Measurements from ENCODE around the gene SDSL. TPM values are rescaled to one million over a fixed set of nuclear protein-coding genes. Genes with fewer than 3 reads are reported as not detected.

The SDSL gene
- total RNA-seq, 2 donors from 2014 or later, result 6.2 to 8.5 TPM

- Histone ChIP-seq H3K27me3 (replicated peaks; ENCODE audit: insufficient read depth) (peaks cover 72% of the 10 kb centered on the region), H3K36me3 (no peaks in the 10 kb centered on the region), H3K9me3 (no peaks in the 10 kb centered on the region), H3K4me3 (no peak overlapping the region), H3K4me1 (replicated peaks) (peaks cover 10% of the 10 kb centered on the region), H3K27ac (no peak overlapping the region)
- intact Hi-C loops (cut with DNase I), result loop anchor here (10.0 kb wide), 1 partner anchor 229 kb away; no protein-coding TSS in a partner anchor
- TF ChIP-seq CTCF (IDR thresholded peaks at IDR 0.05) (no peak), POLR2AphosphoS5 (IDR thresholded peaks at IDR 0.05) (no peak)
- WGBS, result 0% methylated on average over 11 of the region's 13 CpGs
- DNase-seq (ENCODE audit: low spot score), result no peak
These were observed 43.8 kb downstream of the SDSL start for GRCh38 chr12:113465808-113466453.

GRCh38 chr12:113466454-113467141 is 44.4 kb downstream of the SDSL start:
- Histone ChIP-seq H3K27me3 (replicated peaks; ENCODE audit: insufficient read depth) (peaks cover 77% of the 10 kb centered on the region), H3K9me3 (no peaks in the 10 kb centered on the region), H3K36me3 (no peaks in the 10 kb centered on the region), H3K4me1 (replicated peaks) (peaks cover 10% of the 10 kb centered on the region), H3K27ac (no peak overlapping the region), H3K4me3 (no peak overlapping the region)
- WGBS, result 7% methylated on average over 15 of the region's 26 CpGs
- intact Hi-C loops (cut with DNase I), result loop anchor here (10.0 kb wide), 1 partner anchor 228 kb away; no protein-coding TSS in a partner anchor
- no peak for DNase-seq (ENCODE audit: low spot score)
- TF ChIP-seq POLR2A (IDR thresholded peaks at IDR 0.05) (no peak), CTCF (IDR thresholded peaks at IDR 0.05) (no peak), POLR2AphosphoS5 (IDR thresholded peaks at IDR 0.05) (no peak)

GRCh38 chr12:113467142-113467501 is 44.9 kb downstream of the SDSL start:
- intact Hi-C loops (cut with DNase I), result loop anchor here (10.0 kb wide), 1 partner anchor 228 kb away; no protein-coding TSS in a partner anchor
- H3K36me3 ChIP-seq, result no peaks in the 10 kb centered on the region
- DNase-seq (ENCODE audit: low spot score), result no peak
- peak overlapping the region; percentile 10 to 24 for H3K4me3 ChIP-seq
- TF ChIP-seq POLR2A (IDR thresholded peaks at IDR 0.05), result no peak
- no peak for TF ChIP-seq CTCF (IDR thresholded peaks at IDR 0.05)
- no peak for TF ChIP-seq POLR2AphosphoS5 (IDR thresholded peaks at IDR 0.05)
- no peaks in the 10 kb centered on the region for H3K9me3 ChIP-seq
- H3K4me1 ChIP-seq (replicated peaks), result peaks cover 10% of the 10 kb centered on the region
- H3K27ac ChIP-seq, result no peak overlapping the region
- 4% methylated on average over 19 of the region's 31 CpGs for WGBS
- peaks cover 81% of the 10 kb centered on the region for H3K27me3 ChIP-seq (replicated peaks; ENCODE audit: insufficient read depth)

GRCh38 chr12:113467502-113468364 is 45.6 kb downstream of the SDSL start:
- 1% methylated on average over 77 of the region's 78 CpGs for WGBS
- H3K27ac ChIP-seq, result no peak overlapping the region
- intact Hi-C loops (cut with DNase I), result loop anchor here (10.0 kb wide), 1 partner anchor 227 kb away; no protein-coding TSS in a partner anchor
- TF ChIP-seq POLR2A (IDR thresholded peaks at IDR 0.05), result no peak
- no peak for TF ChIP-seq POLR2AphosphoS5 (IDR thresholded peaks at IDR 0.05)
- no peak for TF ChIP-seq CTCF (IDR thresholded peaks at IDR 0.05)
- H3K9me3 ChIP-seq, result no peaks in the 10 kb centered on the region
- peaks cover 85% of the 10 kb centered on the region for H3K27me3 ChIP-seq (replicated peaks; ENCODE audit: insufficient read depth)
- DNase-seq (ENCODE audit: low spot score), result no peak
- H3K4me1 ChIP-seq (replicated peaks), result peaks cover 10% of the 10 kb centered on the region
- no peaks in the 10 kb centered on the region for H3K36me3 ChIP-seq
- H3K4me3 ChIP-seq, result peak overlapping the region; percentile 10 to 24
